H9 (cell line): ENCODE results near the gene FNDC3B. TPM values are rescaled to one million over a fixed set of nuclear protein-coding genes. Genes with fewer than 3 reads are reported as not detected.
"Not testable (repeated sequence)": the region's sequence is repeated elsewhere in the genome, so short reads cannot be mapped to it uniquely, and the experiment has no call there.

ENCODE experiments used
- DNase-seq: peaks from one replicate; pipeline ENCODE4 v3.0.0-alpha.2; 2017
- H2AFZ ChIP-seq: one replicate; pipeline ENCODE4 v1.6.1; 2013; ENCODE audit warnings: mild to moderate bottlenecking, low read length, control low read depth, moderate library complexity
- H2AK5ac ChIP-seq: 2 replicates; pipeline ENCODE4 v1.6.1; 2013; ENCODE audit warnings: low read length, control low read depth, mixed read lengths; ENCODE audit not compliant: insufficient read length
- H2BK120ac ChIP-seq: one replicate; pipeline ENCODE4 v1.6.1; 2013; ENCODE audit warnings: low read depth, mild to moderate bottlenecking, low read length, control low read depth, inconsistent platforms; ENCODE audit not compliant: poor library complexity, severe bottlenecking
- H2BK12ac ChIP-seq: 2 replicates; pipeline ENCODE4 v1.6.1; 2013; ENCODE audit warnings: low read length, control low read depth, mixed read lengths, low read depth; ENCODE audit not compliant: insufficient read length
- H2BK15ac ChIP-seq: 2 replicates; pipeline ENCODE4 v1.6.1; 2013; ENCODE audit warnings: low read depth, low read length, control low read depth
- H2BK20ac ChIP-seq: one replicate; pipeline ENCODE4 v1.6.1; 2013; ENCODE audit warnings: low read depth, mild to moderate bottlenecking, low read length, control low read depth, inconsistent platforms; ENCODE audit not compliant: poor library complexity, severe bottlenecking
- H2BK5ac ChIP-seq: 2 replicates; pipeline ENCODE4 v1.6.1; 2013; ENCODE audit warnings: low read length, control low read depth, mixed read lengths; ENCODE audit not compliant: insufficient read length
- H3K14ac ChIP-seq: 2 replicates; pipeline ENCODE4 v1.6.1; 2013; ENCODE audit warnings: low read length, control low read depth; ENCODE audit not compliant: insufficient read depth
- H3K18ac ChIP-seq: 2 replicates; pipeline ENCODE4 v1.6.1; 2013; ENCODE audit warnings: low read depth, mild to moderate bottlenecking, mixed read lengths, low read length, control low read depth; ENCODE audit not compliant: insufficient read length
- H3K23ac ChIP-seq: 2 replicates; pipeline ENCODE4 v1.6.1; 2013; ENCODE audit warnings: low read length, control low read depth, mixed read lengths, low read depth; ENCODE audit not compliant: insufficient read length
- H3K23me2 ChIP-seq: 2 replicates; pipeline ENCODE4 v1.6.1; 2013; ENCODE audit warnings: low read depth, mild to moderate bottlenecking, mixed read lengths, low read length, control low read depth; ENCODE audit not compliant: insufficient read length, poor library complexity, severe bottlenecking
- H3K27ac ChIP-seq: 2 replicates; pipeline ENCODE4 v1.5.1; 2013; ENCODE audit warnings: low read length, control low read depth, mixed read lengths, low read depth; ENCODE audit not compliant: insufficient read length
- H3K27me3 ChIP-seq: 2 replicates; pipeline ENCODE4 v1.6.1; 2013; ENCODE audit warnings: low read length, control low read depth, inconsistent platforms; ENCODE audit not compliant: insufficient read depth
- H3K4ac ChIP-seq: 2 replicates; pipeline ENCODE4 v1.6.1; 2013; ENCODE audit warnings: low read depth, mild to moderate bottlenecking, control low read depth, inconsistent platforms, low read length, moderate library complexity
- H3K4me1 ChIP-seq: 2 replicates; pipeline ENCODE4 v1.6.1; 2013; ENCODE audit warnings: low read length, control low read depth, inconsistent platforms; ENCODE audit not compliant: insufficient read depth
- H3K4me2 ChIP-seq: 2 replicates; pipeline ENCODE4 v1.6.1; 2013; ENCODE audit warnings: low read length, control low read depth, mixed read lengths; ENCODE audit not compliant: insufficient read length, insufficient read depth
- H3K56ac ChIP-seq: 2 replicates; pipeline ENCODE4 v1.6.1; 2013; ENCODE audit warnings: low read depth, mild to moderate bottlenecking, mixed read lengths, low read length, control low read depth; ENCODE audit not compliant: insufficient read length
- H3K79me1 ChIP-seq: 2 replicates; pipeline ENCODE4 v1.6.1; 2013; ENCODE audit warnings: low read depth, mild to moderate bottlenecking, moderate library complexity, low read length, control low read depth, inconsistent platforms; ENCODE audit not compliant: insufficient read depth, poor library complexity, severe bottlenecking
- H3K79me2 ChIP-seq: 2 replicates; pipeline ENCODE4 v1.6.1; 2013; ENCODE audit warnings: low read length, control low read depth, inconsistent platforms; ENCODE audit not compliant: insufficient read depth
- H3K9ac ChIP-seq: 2 replicates; pipeline ENCODE4 v1.6.1; 2013; ENCODE audit warnings: low read length, control low read depth, mixed read lengths; ENCODE audit not compliant: insufficient read length; ENCODE audit errors: extremely low read depth
- H3K9me3 ChIP-seq: one replicate; pipeline ENCODE4 v1.6.1; 2013; ENCODE audit warnings: low read depth, low read length, inconsistent platforms; ENCODE audit not compliant: control insufficient read depth
- H3T11ph ChIP-seq: one replicate; pipeline ENCODE4 v1.6.1; 2013; ENCODE audit warnings: mild to moderate bottlenecking, low read length, control low read depth, inconsistent platforms
- H4K20me1 ChIP-seq: one replicate; pipeline ENCODE4 v1.6.1; 2013; ENCODE audit not compliant: control insufficient read depth, insufficient read length, insufficient read depth
- H4K5ac ChIP-seq: 2 replicates; pipeline ENCODE4 v1.6.1; 2013; ENCODE audit warnings: low read depth, mild to moderate bottlenecking, mixed read lengths, low read length, control low read depth; ENCODE audit not compliant: insufficient read length
- H4K8ac ChIP-seq: replicated peaks from 2 replicates; pipeline ENCODE4 v1.6.1; 2013; ENCODE audit warnings: low read length, control low read depth, mixed read lengths, low read depth; ENCODE audit not compliant: insufficient read length
- H4K91ac ChIP-seq: 2 replicates; pipeline ENCODE4 v1.6.1; 2013; ENCODE audit warnings: low read depth, mild to moderate bottlenecking, moderate library complexity, mixed read lengths, low read length, control low read depth; ENCODE audit not compliant: insufficient read length
- H3K27ac Mint-ChIP-seq, 3 experiments: 2 replicates in 2 of 3; 3 replicates in 1 of 3; pipeline ENCODE4 v1.8.0; 2020 to 2021; ENCODE audit warnings: mixed read lengths in 3 of 3, mild to moderate bottlenecking in 1 of 3, moderate library complexity in 1 of 3
- H3K27me3 Mint-ChIP-seq: 2 replicates; pipeline ENCODE4 v1.8.0; 2021; ENCODE audit warnings: low read depth, mild to moderate bottlenecking, moderate library complexity, mixed read lengths
- H3K36me3 Mint-ChIP-seq, 3 experiments: 2 replicates in 2 of 3; 3 replicates in 1 of 3; pipeline ENCODE4 v1.8.0; 2020 to 2021; ENCODE audit warnings: low read depth in 3 of 3, mixed read lengths in 3 of 3; ENCODE audit not compliant: insufficient read depth in 1 of 3
- H3K4me1 Mint-ChIP-seq, 2 experiments: 2 replicates each; pipeline ENCODE4 v1.8.0; 2020; ENCODE audit warnings: mixed read lengths in 2 of 2
- H3K4me3 Mint-ChIP-seq, 2 experiments: 2 replicates in 1 of 2; 3 replicates in 1 of 2; pipeline ENCODE4 v1.8.0; 2020 to 2021; ENCODE audit warnings: mild to moderate bottlenecking in 2 of 2, mixed read lengths in 2 of 2, moderate library complexity in 1 of 2
- H3K9me3 Mint-ChIP-seq, 2 experiments: 2 replicates in 1 of 2; 3 replicates in 1 of 2; pipeline ENCODE4 v1.8.0; 2020; ENCODE audit warnings: mild to moderate bottlenecking in 2 of 2, mixed read lengths in 2 of 2, moderate library complexity in 1 of 2
- CTCF ChIP-seq: fragments of 200-600 bp; sonication (generic); conservative IDR thresholded peaks from 3 replicates; pipeline ENCODE4 v1.8.0; 2021; ENCODE audit warnings: antibody characterized with exemption, mild to moderate bottlenecking
- WGBS: extraction: QIAGEN DNeasy Blood & Tissue Kit; methylation state at CpG from one replicate; pipeline ENCODE4 v1.1.7; 2013; ENCODE audit warnings: missing lambda C conversion rate, low lambda C conversion rate, mixed read lengths; ENCODE audit not compliant: insufficient read length; ENCODE audit errors: extremely low coverage; 5-methylcytosine and 5-hydroxymethylcytosine counted together
- total RNA-seq: library from RNA; stranded (reverse); gene quantifications from 2 replicates; pipeline ENCODE4 v1.2.1, GENCODE V29; 2021

The FNDC3B gene
- total RNA-seq, 1 experiment from 2014 or later: 43.8 TPM

DNA sequence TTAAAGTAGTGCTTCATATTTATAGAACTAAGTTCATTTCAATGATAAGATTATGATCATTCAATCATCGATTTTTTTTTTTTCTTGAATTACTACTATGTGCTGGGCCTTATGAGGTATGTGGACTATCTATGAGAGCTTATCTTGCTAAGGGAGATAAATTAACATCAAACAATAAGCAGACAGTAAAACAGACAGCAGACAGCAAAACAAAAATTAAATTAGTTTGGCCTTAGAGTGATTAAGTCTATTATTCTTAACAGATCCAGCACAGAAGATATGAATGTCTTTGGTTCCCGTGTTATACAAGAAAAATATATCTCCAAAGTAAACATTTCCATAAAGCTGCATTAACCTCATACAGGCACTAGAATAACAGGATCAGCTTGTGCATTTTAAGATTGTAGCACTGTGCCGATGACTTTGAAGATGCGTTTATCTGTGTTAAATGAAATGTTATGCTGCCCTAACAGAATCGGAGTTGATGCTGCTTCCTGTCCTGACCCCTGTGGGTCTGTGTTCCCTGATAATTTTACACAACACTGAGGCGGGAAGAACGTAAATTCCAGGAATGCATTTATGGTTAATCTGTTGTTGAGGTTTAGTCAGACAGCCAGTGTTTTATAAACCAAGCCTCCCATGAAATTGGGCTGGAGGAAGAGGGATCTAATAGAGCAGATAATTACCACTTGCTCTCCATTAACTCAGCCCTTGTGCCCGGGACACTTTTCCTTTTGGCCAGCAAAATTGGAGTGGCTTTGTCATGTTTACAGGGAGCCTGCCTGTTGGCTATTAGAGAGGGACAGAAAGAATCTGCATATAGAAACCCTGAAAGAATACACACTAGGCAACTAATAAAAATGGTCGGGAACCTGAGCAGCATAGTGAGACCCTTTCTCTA, 328.1 kb downstream of the FNDC3B start:
- Mint-ChIP-seq H3K4me3 (no peak overlapping the region), H3K4me1 (peaks cover 27 to 30% of the 10 kb centered on the region in 2 experiments), H3K36me3 (peaks cover 8 to 22% (median 20%) of the 10 kb centered on the region in 3 experiments), H3K9me3 (no peaks in the 10 kb centered on the region), H3K27ac (peak overlapping the region in 1 of 3 experiments; percentile 20; a peak in 3 of 7 replicates), H3K27me3 (no peaks in the 10 kb centered on the region)
- H3K9ac ChIP-seq: no peak overlapping the region
- no peaks in the 10 kb centered on the region for H3K23me2 ChIP-seq
- no peak overlapping the region for H2BK20ac ChIP-seq
- no peak overlapping the region for H3K27ac ChIP-seq
- no peak overlapping the region for H3K23ac ChIP-seq
- no peak overlapping the region for H4K8ac ChIP-seq
- H3T11ph ChIP-seq: no peak overlapping the region
- no peak for DNase-seq
- H3K27me3 ChIP-seq: no peaks in the 10 kb centered on the region
- H4K20me1 ChIP-seq: no peaks in the 10 kb centered on the region
- H2BK5ac ChIP-seq: no peak overlapping the region
- no peak overlapping the region for H3K4me2 ChIP-seq
- H2BK120ac ChIP-seq: no peak overlapping the region
- H3K18ac ChIP-seq: no peak overlapping the region
- 0 out of 2 replicates have a peak, but pooled peaks cover 5% of the 10 kb centered on the region for H3K4me1 ChIP-seq
- no peak overlapping the region for H4K91ac ChIP-seq
- no peak overlapping the region for H2AFZ ChIP-seq
- H3K79me1 ChIP-seq: no peaks in the 10 kb centered on the region
- no CpG with 5 or more reads among the region's 9 CpGs for WGBS
- H3K56ac ChIP-seq: no peak overlapping the region
- H2BK12ac ChIP-seq: no peak overlapping the region
- H3K14ac ChIP-seq: no peak overlapping the region
- TF ChIP-seq CTCF: no peak
- H2AK5ac ChIP-seq: no peak overlapping the region
- no peaks in the 10 kb centered on the region for H3K79me2 ChIP-seq
- H2BK15ac ChIP-seq: no peak overlapping the region
- H4K5ac ChIP-seq: no peak overlapping the region
- H3K4ac ChIP-seq: no peak overlapping the region
- no peaks in the 10 kb centered on the region for H3K9me3 ChIP-seq

- not testable (repeated sequence) for H2AK5ac ChIP-seq, H3T11ph ChIP-seq, H3K56ac ChIP-seq, H3K27me3 ChIP-seq, H4K91ac ChIP-seq, H3K27me3 Mint-ChIP-seq, H3K23me2 ChIP-seq, H3K79me2 ChIP-seq, H2BK12ac ChIP-seq, H4K8ac ChIP-seq, H3K4me2 ChIP-seq, H3K9me3 ChIP-seq, H3K4ac ChIP-seq, H3K79me1 ChIP-seq, H2BK15ac ChIP-seq, H3K4me1 ChIP-seq, H3K9ac ChIP-seq, H3K14ac ChIP-seq, H2BK120ac ChIP-seq, H3K27ac Mint-ChIP-seq, DNase-seq, H3K9me3 Mint-ChIP-seq, H2BK5ac ChIP-seq, H3K4me3 Mint-ChIP-seq, H3K23ac ChIP-seq, H2AFZ ChIP-seq, H4K5ac ChIP-seq, H2BK20ac ChIP-seq, H3K27ac ChIP-seq, H4K20me1 ChIP-seq, H3K18ac ChIP-seq
- peaks cover 2 to 16% (median 13%) of the 10 kb centered on the region in 3 experiments; a peak in 6 of 7 replicates for H3K36me3 Mint-ChIP-seq
- no CpG with 5 or more reads among the region's 5 CpGs for WGBS
- peaks cover 26 to 30% of the 10 kb centered on the region in 2 experiments for H3K4me1 Mint-ChIP-seq
Measured at GRCh38 chr3:172368556-172368955, 329.2 kb downstream of the FNDC3B start.
